ENCODE results near the gene MX1.

- no peak for TF ChIP-seq CTCF (IDR thresholded peaks at IDR 0.05; ENCODE audit: insufficient read depth, low read depth, low read length)
- TF ChIP-seq EZH2 (IDR thresholded peaks at IDR 0.05; ENCODE audit: insufficient read depth, low read length), result no peak
Observed at GRCh38 chr21:41466024-41466820, 40.2 kb downstream of the MX1 start.
